HepG2 (cell line): ENCODE results near the gene MGA. TPM values are rescaled to one million over a fixed set of nuclear protein-coding genes. Genes with fewer than 3 reads are reported as not detected.

Source experiments
- FOXM1 ChIP-seq: sonication (generic); formaldehyde crosslinking; IDR thresholded peaks from 2 replicates; pipeline ENCODE4 v1.5.0; 2020; ENCODE audit warnings: missing genetic modification reagents
- GFI1 ChIP-seq: sonication (generic); formaldehyde crosslinking; IDR thresholded peaks from 2 replicates; pipeline ENCODE4 v1.5.0; 2020; ENCODE audit warnings: missing genetic modification reagents, mild to moderate bottlenecking, borderline replicate concordance
- IKZF1 ChIP-seq: fragments of 450-650 bp; IDR thresholded peaks from 2 replicates; pipeline ENCODE4 v1.7.1; 2016
- KDM5B ChIP-seq: sonication (generic); formaldehyde crosslinking; IDR thresholded peaks from 2 replicates; pipeline ENCODE4 v1.4.0; 2020; ENCODE audit warnings: missing genetic modification reagents, mild to moderate bottlenecking, borderline replicate concordance
- MBD4 ChIP-seq: IDR thresholded peaks from 2 replicates; pipeline ENCODE4 v1.6.1; 2012; ENCODE audit warnings: low read length, inconsistent platforms, borderline replicate concordance
- SCMH1 ChIP-seq: sonication (generic); formaldehyde crosslinking; IDR thresholded peaks from 2 replicates; pipeline ENCODE4 v1.9.0; 2021; ENCODE audit warnings: missing genetic modification reagents, mild to moderate bottlenecking, borderline replicate concordance
- SIX4 ChIP-seq: sonication (generic); formaldehyde crosslinking; IDR thresholded peaks from 2 replicates; pipeline ENCODE4 v1.4.0; 2020; ENCODE audit warnings: missing genetic modification reagents
- TARDBP ChIP-seq: sonication (generic); formaldehyde crosslinking; IDR thresholded peaks from 2 replicates; pipeline ENCODE4 v1.8.0; 2022; ENCODE audit warnings: mild to moderate bottlenecking, missing genetic modification reagents
- TBX3 ChIP-seq: fragments of 450-650 bp; IDR thresholded peaks from 2 replicates; pipeline ENCODE4 v1.6.1; 2017; ENCODE audit warnings: antibody characterized with exemption, mild to moderate bottlenecking, inconsistent platforms, borderline replicate concordance
- ZMYM3 ChIP-seq: sonication (generic); formaldehyde crosslinking; IDR thresholded peaks from 2 replicates; pipeline ENCODE4 v1.5.1; 2020; ENCODE audit warnings: mild to moderate bottlenecking, missing genetic modification reagents
- ZNF296 ChIP-seq: sonication (generic); formaldehyde crosslinking; conservative IDR thresholded peaks from 2 replicates; pipeline ENCODE4 v1.5.0; 2020; ENCODE audit warnings: mild to moderate bottlenecking, missing genetic modification reagents
- ZNF841 ChIP-seq: sonication (generic); formaldehyde crosslinking; IDR thresholded peaks from 2 replicates; pipeline ENCODE4 v1.8.1; 2023; ENCODE audit warnings: missing genetic modification reagents, borderline replicate concordance
- ZSCAN31 ChIP-seq: sonication (generic); formaldehyde crosslinking; IDR thresholded peaks from 2 replicates; pipeline ENCODE4 v1.5.0; 2020; ENCODE audit warnings: low read depth, mild to moderate bottlenecking, missing genetic modification reagents
- polyA plus RNA-seq, 8 experiments: library from polyadenylated mRNA; depleted of rRNA in 3 of 8; stranded (reverse) in 7 of 8; unstranded in 1 of 8; fragments of >200 nt; fragmentation: Illumina TruSeq in 4 of 8; extraction: Trizol in 4 of 8; gene quantifications; 2 replicates each; pipeline versions ENCODE4 v1.2.1 to v1.2.3, GENCODE V29; 2011 to 2016; ENCODE audit warnings: low read depth in 4 of 8, missing spikeins in 1 of 8, mixed read lengths in 1 of 8; ENCODE audit not compliant: insufficient read depth in 1 of 8
- total RNA-seq, 5 experiments: library from RNA; depleted of rRNA; stranded (reverse); fragments of >200 nt; fragmentation: Illumina TruSeq; extraction: Trizol; gene quantifications; 2 replicates each; pipeline ENCODE4 v1.2.3, GENCODE V29; 2016; ENCODE audit warnings: low read depth in 1 of 5
- TF ChIP-seq, protein P1 (sequence below): sonication (generic); formaldehyde crosslinking; IDR thresholded peaks from 2 replicates; pipeline ENCODE4 v1.4.0; 2020; ENCODE audit warnings: missing genetic modification reagents
- TF ChIP-seq, protein P2 (sequence below): sonication (generic); formaldehyde crosslinking; IDR thresholded peaks from 2 replicates; pipeline ENCODE4 v1.8.0; 2022; ENCODE audit warnings: low read depth, missing genetic modification reagents
- TF ChIP-seq, protein P3 (sequence below): sonication (generic); formaldehyde crosslinking; IDR thresholded peaks from 2 replicates; pipeline ENCODE4 v1.4.0; 2020; ENCODE audit warnings: missing genetic modification reagents, low read depth, mild to moderate bottlenecking, borderline replicate concordance
- TF ChIP-seq, protein P4 (sequence below): sonication (generic); formaldehyde crosslinking; IDR thresholded peaks from 2 replicates; pipeline ENCODE4 v1.4.0; 2020; ENCODE audit warnings: missing genetic modification reagents

Gene MGA
- total and polyA plus RNA-seq, 2 of the 13 experiments (the other 11 are each of a cell fraction or from before 2014, with no cell fraction given) = 5.3 to 59.0 TPM

DNA sequence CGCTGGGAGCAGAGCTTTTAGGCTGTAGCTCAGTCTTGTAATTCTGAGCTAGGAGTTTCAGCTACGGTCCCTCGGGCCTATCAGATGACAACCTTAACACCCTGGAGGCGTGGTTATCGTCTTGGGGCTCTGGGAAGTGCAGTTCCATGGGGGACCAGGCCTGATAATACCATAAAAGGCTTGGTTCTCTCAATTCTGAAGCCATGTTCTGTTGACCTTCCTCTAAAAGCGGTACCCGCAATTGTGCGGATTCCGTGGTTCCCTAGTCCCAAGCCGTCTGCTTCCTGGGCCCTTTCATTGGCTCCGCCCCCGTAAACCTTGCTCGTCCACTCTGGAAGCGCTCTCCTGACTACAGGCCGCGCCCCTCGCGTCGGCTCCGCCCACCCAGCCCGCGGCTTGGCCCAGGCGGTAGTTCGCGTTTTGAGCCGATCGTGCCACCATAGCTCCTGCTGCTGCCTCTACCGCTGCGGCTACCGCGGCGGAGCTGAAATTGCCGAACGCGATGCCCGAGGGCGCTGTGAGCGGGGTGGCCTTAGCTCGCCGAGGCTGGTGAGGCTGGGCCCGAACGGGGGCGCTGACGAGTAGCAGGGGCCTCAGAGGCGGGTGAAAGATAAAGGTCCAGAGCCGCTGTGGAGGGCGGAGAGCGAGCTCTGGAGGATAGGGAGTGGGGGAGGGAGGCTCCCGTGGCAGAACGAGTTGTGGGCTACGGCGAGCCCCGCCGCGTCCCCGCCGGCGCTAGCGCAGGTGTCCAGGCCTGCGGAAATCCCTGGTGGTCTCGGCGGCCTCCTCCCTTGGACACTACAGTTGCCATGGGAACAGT, 114.1 kb downstream of the MGA start, which contains the start of gene MAPKBP1 (continued):
- TF ChIP-seq, protein P1, sequence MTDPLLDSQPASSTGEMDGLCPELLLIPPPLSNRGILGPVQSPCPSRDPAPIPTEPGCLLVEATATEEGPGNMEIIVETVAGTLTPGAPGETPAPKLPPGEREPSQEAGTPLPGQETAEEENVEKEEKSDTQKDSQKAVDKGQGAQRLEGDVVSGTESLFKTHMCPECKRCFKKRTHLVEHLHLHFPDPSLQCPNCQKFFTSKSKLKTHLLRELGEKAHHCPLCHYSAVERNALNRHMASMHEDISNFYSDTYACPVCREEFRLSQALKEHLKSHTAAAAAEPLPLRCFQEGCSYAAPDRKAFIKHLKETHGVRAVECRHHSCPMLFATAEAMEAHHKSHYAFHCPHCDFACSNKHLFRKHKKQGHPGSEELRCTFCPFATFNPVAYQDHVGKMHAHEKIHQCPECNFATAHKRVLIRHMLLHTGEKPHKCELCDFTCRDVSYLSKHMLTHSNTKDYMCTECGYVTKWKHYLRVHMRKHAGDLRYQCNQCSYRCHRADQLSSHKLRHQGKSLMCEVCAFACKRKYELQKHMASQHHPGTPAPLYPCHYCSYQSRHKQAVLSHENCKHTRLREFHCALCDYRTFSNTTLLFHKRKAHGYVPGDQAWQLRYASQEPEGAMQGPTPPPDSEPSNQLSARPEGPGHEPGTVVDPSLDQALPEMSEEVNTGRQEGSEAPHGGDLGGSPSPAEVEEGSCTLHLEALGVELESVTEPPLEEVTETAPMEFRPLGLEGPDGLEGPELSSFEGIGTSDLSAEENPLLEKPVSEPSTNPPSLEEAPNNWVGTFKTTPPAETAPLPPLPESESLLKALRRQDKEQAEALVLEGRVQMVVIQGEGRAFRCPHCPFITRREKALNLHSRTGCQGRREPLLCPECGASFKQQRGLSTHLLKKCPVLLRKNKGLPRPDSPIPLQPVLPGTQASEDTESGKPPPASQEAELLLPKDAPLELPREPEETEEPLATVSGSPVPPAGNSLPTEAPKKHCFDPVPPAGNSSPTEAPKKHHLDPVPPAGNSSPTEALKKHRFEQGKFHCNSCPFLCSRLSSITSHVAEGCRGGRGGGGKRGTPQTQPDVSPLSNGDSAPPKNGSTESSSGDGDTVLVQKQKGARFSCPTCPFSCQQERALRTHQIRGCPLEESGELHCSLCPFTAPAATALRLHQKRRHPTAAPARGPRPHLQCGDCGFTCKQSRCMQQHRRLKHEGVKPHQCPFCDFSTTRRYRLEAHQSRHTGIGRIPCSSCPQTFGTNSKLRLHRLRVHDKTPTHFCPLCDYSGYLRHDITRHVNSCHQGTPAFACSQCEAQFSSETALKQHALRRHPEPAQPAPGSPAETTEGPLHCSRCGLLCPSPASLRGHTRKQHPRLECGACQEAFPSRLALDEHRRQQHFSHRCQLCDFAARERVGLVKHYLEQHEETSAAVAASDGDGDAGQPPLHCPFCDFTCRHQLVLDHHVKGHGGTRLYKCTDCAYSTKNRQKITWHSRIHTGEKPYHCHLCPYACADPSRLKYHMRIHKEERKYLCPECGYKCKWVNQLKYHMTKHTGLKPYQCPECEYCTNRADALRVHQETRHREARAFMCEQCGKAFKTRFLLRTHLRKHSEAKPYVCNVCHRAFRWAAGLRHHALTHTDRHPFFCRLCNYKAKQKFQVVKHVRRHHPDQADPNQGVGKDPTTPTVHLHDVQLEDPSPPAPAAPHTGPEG = peak; percentile 73; the same call in 1 of the 2 replicates
- TF ChIP-seq SCMH1 = no peak
- TF ChIP-seq, protein P2, sequence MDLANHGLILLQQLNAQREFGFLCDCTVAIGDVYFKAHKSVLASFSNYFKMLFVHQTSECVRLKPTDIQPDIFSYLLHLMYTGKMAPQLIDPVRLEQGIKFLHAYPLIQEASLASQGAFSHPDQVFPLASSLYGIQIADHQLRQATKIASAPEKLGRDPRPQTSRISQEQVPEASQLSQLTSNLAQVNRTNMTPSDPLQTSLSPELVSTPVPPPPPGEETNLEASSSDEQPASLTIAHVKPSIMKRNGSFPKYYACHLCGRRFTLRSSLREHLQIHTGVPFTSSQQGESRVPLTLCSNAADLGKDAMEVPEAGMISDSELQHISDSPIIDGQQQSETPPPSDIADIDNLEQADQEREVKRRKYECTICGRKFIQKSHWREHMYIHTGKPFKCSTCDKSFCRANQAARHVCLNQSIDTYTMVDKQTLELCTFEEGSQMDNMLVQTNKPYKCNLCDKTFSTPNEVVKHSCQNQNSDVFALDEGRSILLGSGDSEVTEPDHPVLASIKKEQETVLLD (CRISPR knock-in tag) = peak; percentile 80
- no peak for TF ChIP-seq ZNF296 (CRISPR knock-in tag)
- no peak for TF ChIP-seq MBD4
- TF ChIP-seq TBX3 = no peak
- TF ChIP-seq, protein P3, sequence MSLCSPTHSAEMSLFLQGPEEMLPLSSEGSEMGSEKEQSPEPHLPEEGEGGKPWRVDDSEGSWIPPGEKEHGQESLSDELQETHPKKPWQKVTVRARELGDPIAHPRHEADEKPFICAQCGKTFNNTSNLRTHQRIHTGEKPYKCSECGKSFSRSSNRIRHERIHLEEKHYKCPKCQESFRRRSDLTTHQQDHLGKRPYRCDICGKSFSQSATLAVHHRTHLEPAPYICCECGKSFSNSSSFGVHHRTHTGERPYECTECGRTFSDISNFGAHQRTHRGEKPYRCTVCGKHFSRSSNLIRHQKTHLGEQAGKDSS (CRISPR knock-in tag) = peak; percentile 98
- TF ChIP-seq ZMYM3 = peak; percentile 92
- peak; percentile 58; the same call in 1 of the 2 replicates for TF ChIP-seq GFI1 (CRISPR knock-in tag)
- TF ChIP-seq ZNF841 (CRISPR knock-in tag) = no peak
- peak; percentile 65; the same call in 1 of the 2 replicates for TF ChIP-seq SIX4
- TF ChIP-seq KDM5B = peak; percentile 78
- TF ChIP-seq, protein P4, sequence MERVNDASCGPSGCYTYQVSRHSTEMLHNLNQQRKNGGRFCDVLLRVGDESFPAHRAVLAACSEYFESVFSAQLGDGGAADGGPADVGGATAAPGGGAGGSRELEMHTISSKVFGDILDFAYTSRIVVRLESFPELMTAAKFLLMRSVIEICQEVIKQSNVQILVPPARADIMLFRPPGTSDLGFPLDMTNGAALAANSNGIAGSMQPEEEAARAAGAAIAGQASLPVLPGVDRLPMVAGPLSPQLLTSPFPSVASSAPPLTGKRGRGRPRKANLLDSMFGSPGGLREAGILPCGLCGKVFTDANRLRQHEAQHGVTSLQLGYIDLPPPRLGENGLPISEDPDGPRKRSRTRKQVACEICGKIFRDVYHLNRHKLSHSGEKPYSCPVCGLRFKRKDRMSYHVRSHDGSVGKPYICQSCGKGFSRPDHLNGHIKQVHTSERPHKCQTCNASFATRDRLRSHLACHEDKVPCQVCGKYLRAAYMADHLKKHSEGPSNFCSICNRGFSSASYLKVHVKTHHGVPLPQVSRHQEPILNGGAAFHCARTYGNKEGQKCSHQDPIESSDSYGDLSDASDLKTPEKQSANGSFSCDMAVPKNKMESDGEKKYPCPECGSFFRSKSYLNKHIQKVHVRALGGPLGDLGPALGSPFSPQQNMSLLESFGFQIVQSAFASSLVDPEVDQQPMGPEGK = peak; percentile 44; the same call in 1 of the 2 replicates
- no peak for TF ChIP-seq IKZF1
- no peak for TF ChIP-seq FOXM1
- peak; percentile 97 for TF ChIP-seq TARDBP (CRISPR knock-in tag)
- peak; percentile 97 for TF ChIP-seq ZSCAN31 (CRISPR knock-in tag)
